GM19372 (cell line): ENCODE results near the gene PSG6.
"Not testable (repeated sequence)": the region's sequence is repeated elsewhere in the genome, so short reads cannot be mapped to it uniquely, and the experiment has no call there.

Source experiments
- ATAC-seq: cut with Tn5 transposase; IDR thresholded peaks from one replicate; pipeline ENCODE4 v1.9.1; 2021; ENCODE audit warnings: mild to moderate bottlenecking, low read depth, moderate library complexity; ENCODE audit not compliant: unreplicated experiment

The PSG6 gene

DNA sequence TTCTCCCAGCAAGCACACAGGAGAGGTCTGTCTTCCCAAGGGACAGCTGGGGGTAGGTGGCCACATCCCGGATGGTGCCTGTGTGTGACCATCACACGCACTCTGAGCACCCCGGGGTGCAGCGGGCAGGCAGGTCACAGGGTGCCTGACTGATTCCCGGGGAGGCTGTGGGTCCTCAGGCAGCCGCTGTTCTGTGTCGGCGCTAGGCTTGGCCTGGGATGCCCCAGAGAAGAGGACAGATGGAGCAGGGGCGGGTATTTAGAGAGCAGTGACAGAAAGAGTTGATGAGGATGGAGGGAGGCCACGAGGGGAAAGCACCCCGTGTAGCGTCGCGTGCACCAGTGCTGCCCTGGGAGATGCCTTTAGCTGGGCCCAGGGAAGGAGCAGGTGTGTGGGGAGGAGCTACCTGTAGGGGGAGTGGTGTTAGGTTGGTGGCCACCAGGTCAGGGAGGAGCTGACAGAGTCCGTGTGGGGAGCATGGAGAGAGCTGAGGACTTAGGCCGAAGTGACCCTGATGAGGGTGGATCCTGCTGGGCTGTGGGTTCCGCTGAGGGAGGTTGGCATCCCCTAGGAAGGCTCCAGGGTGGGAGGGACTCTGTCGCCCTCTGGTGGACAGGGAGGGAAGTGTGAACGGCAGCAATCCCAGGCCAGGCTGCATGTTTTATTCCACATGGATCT lies 60.7 kb downstream of the PSG6 start:
- not testable (repeated sequence) for ATAC-seq

DNA sequence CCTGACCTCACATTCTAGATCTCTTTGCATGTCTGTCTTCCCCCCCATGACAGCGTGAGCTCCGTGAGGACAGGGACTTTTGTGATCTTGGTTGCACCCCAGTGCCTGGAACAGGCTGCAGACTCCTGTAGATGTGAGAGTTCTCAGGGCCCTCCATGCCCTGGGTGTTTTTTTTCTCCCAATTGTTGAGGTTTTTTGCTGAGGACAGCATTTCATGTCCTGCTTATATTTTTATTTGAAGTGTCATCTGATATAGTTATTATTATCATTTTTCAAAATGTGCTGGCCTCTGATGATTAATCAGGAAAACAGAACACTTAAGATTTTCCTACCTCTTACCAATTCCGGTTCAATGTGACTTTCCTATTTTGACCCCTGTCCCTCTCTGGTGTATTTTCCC lies 62.9 kb downstream of the PSG6 start:
- ATAC-seq, result not testable (repeated sequence)

DNA sequence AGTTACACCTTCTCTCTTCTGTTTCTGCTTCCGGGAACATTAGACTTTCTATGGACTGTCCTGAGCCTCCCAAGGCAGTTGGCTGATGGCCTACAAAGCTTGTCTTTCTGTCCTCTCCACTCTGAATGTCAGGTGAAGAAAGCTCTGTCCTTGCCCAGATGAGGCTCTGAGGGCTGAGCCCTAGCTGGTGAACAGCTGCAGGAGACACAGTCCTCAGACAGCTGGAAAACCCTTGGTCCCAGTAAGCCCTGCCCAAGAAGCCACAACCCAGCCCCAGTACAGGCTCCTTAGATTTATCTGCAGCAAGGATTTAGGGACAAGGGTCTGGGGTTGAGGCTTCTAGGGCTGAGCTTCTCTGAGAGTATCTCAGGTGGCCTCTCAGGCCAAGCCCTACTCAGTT lies 64.5 kb downstream of the PSG6 start:
- not testable (repeated sequence) for ATAC-seq

DNA sequence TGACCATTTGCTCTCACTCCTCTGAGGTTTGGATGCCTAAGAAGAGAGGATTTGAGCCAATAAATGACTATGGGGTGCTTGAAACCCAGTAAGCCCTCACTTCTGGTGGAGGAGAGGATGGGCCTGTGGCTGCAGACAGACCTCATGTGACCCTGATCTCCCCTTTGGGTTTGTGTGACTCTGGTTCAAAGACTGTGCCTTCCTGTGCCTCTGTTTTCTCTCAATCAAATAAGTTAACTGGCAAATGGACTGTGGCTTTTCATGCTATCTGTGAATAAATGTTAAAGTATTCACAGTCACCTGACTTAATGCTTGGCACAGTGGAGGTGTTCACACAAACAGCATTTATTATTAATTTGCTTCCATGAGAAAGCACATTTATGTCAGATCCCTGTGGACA lies 64.9 kb downstream of the PSG6 start:
- ATAC-seq, result not testable (repeated sequence)
